GM12878 (cell line): ENCODE results near the gene ZNF878. TPM values are rescaled to one million over a fixed set of nuclear protein-coding genes. Genes with fewer than 3 reads are reported as not detected.

Experiments used
- BCL11A ChIP-seq: IDR thresholded peaks from 2 replicates; pipeline ENCODE4 v1.6.1; 2011; ENCODE audit warnings: low read depth, low read length
- BMI1 ChIP-seq: fragments of 450-650 bp; IDR thresholded peaks from 2 replicates; pipeline ENCODE4 v1.6.1; 2016; ENCODE audit warnings: mild to moderate bottlenecking, moderate library complexity, borderline replicate concordance
- CBFB ChIP-seq: IDR thresholded peaks from 2 replicates; pipeline ENCODE4 v1.6.1; 2016; ENCODE audit warnings: antibody characterized with exemption, low read depth
- CHD1 ChIP-seq: IDR thresholded peaks from 2 replicates; pipeline ENCODE4 v1.6.1; 2012; ENCODE audit warnings: low read depth, low read length, improper control_type of control experiment
- E2F8 ChIP-seq: fragments of 450-650 bp; IDR thresholded peaks from 2 replicates; pipeline ENCODE4 v1.6.1; 2018; ENCODE audit warnings: mild to moderate bottlenecking, low read depth, moderate library complexity; ENCODE audit not compliant: partially characterized antibody
- ESRRA ChIP-seq: IDR thresholded peaks from 2 replicates; pipeline ENCODE4 v1.6.1; 2012; ENCODE audit warnings: mild to moderate bottlenecking, low read length, improper control_type of control experiment
- FOXM1 ChIP-seq: IDR thresholded peaks from 2 replicates; pipeline ENCODE4 v1.6.1; 2012; ENCODE audit warnings: low read depth, mild to moderate bottlenecking, inconsistent platforms, low read length, moderate library complexity
- JUND ChIP-seq: IDR thresholded peaks from 2 replicates; pipeline ENCODE4 v1.6.1; 2012; ENCODE audit warnings: low read depth, mild to moderate bottlenecking, low read length, improper control_type of control experiment, moderate library complexity
- MEF2B ChIP-seq: fragments of 450-650 bp; IDR thresholded peaks from 2 replicates; pipeline ENCODE4 v1.6.1; 2018; ENCODE audit warnings: mild to moderate bottlenecking, moderate library complexity; ENCODE audit not compliant: partially characterized antibody, poor library complexity, severe bottlenecking
- NBN ChIP-seq: fragments of 450-650 bp; IDR thresholded peaks from 2 replicates; pipeline ENCODE4 v1.6.1; 2016
- NFXL1 ChIP-seq: fragments of 450-650 bp; IDR thresholded peaks from 2 replicates; pipeline ENCODE4 v1.6.1; 2017; ENCODE audit warnings: antibody characterized with exemption, mild to moderate bottlenecking, borderline replicate concordance
- NR2C1 ChIP-seq: fragments of 450-650 bp; IDR thresholded peaks from 2 replicates; pipeline ENCODE4 v1.6.1; 2017; ENCODE audit warnings: antibody characterized with exemption, mild to moderate bottlenecking, moderate library complexity
- NRF1 ChIP-seq: conservative IDR thresholded peaks from 2 replicates; pipeline ENCODE4 v1.6.1; 2011; ENCODE audit warnings: mild to moderate bottlenecking, low read depth, low read length, improper control_type of control experiment
- POLR2AphosphoS2 ChIP-seq: IDR thresholded peaks from 2 replicates; pipeline ENCODE4 v1.6.1; 2011; ENCODE audit warnings: low read depth, mild to moderate bottlenecking, low read length, improper control_type of control experiment, moderate library complexity
- REST ChIP-seq: IDR thresholded peaks from 2 replicates; pipeline ENCODE4 v1.6.1; 2012; ENCODE audit warnings: mild to moderate bottlenecking, low read depth, low read length
- SKIL ChIP-seq: fragments of 450-650 bp; IDR thresholded peaks from 2 replicates; pipeline ENCODE4 v1.6.1; 2017; ENCODE audit warnings: mild to moderate bottlenecking, low read depth, inconsistent platforms; ENCODE audit not compliant: poor library complexity, severe bottlenecking
- SMAD1 ChIP-seq: fragments of 450-650 bp; IDR thresholded peaks from 2 replicates; pipeline ENCODE4 v1.6.1; 2018; ENCODE audit warnings: mild to moderate bottlenecking, low read depth; ENCODE audit not compliant: partially characterized antibody
- ZBTB33 ChIP-seq: fragments of 450-650 bp; IDR thresholded peaks from 2 replicates; pipeline ENCODE4 v1.6.1; 2017; ENCODE audit warnings: mild to moderate bottlenecking
- ZNF217 ChIP-seq: fragments of 450-650 bp; IDR thresholded peaks from 2 replicates; pipeline ENCODE4 v1.6.1; 2017; ENCODE audit warnings: antibody characterized with exemption, mild to moderate bottlenecking
- ZNF24 ChIP-seq: fragments of 450-650 bp; IDR thresholded peaks from 2 replicates; pipeline ENCODE4 v1.6.1; 2017; ENCODE audit warnings: antibody characterized with exemption, mild to moderate bottlenecking
- polyA plus RNA-seq, 11 experiments: library from polyadenylated mRNA; depleted of rRNA in 4 of 11; unstranded in 6 of 11; stranded (reverse) in 5 of 11; fragments of >200 nt; fragmentation: Nextera tagmentation in 4 of 11; fragmentation: Illumina TruSeq in 1 of 11; extraction: Ambion mirVana in 4 of 11; extraction: Trizol in 1 of 11; gene quantifications; 1 replicate in 1 of 11; 2 replicates in 10 of 11; pipeline versions ENCODE4 v1.2.1 to v1.2.3, GENCODE V29; 2011 to 2016; ENCODE audit warnings: inconsistent platforms in 2 of 11, missing spikeins in 2 of 11, low read depth in 1 of 11
- total RNA-seq, 4 experiments: library from RNA; depleted of rRNA in 3 of 4; stranded (reverse); fragments of >200 nt in 3 of 4; fragmentation: Illumina TruSeq in 1 of 4; extraction: Trizol in 1 of 4; gene quantifications; 2 replicates each; pipeline versions ENCODE4 v1.2.1 to v1.2.3, GENCODE V29; 2013 to 2021

Gene ZNF878
- total and polyA plus RNA-seq, 10 of the 15 experiments (the other 5 are each of a cell fraction or from before 2014, with no cell fraction given): 0.24 to 1.3 (median 0.71) TPM

- TF ChIP-seq SKIL: peak; percentile 94
- peak; percentile 97 for TF ChIP-seq MEF2B
- peak; percentile 69 for TF ChIP-seq SMAD1
- peak; percentile 91 for TF ChIP-seq NBN
- TF ChIP-seq BMI1: peak; percentile 85
- no peak for TF ChIP-seq ESRRA
- TF ChIP-seq FOXM1: peak; percentile 67; the same call in 1 of the 2 replicates
- no peak for TF ChIP-seq REST
- no peak for TF ChIP-seq NFXL1
- TF ChIP-seq BCL11A: peak; percentile 43; the same call in 1 of the 2 replicates
- TF ChIP-seq ZNF24: peak; percentile 79
- TF ChIP-seq CBFB: peak; percentile 63; the same call in 1 of the 2 replicates
- TF ChIP-seq NRF1: no peak
- peak; percentile 22 for TF ChIP-seq E2F8
- TF ChIP-seq NR2C1: peak; percentile 91
- no peak for TF ChIP-seq ZBTB33
- TF ChIP-seq POLR2AphosphoS2: no peak
- peak; percentile 78; the same call in 1 of the 2 replicates for TF ChIP-seq ZNF217
- peak; percentile 77 for TF ChIP-seq JUND
- TF ChIP-seq CHD1: no peak
Measured at GRCh38 chr19:12000152-12000981, 52.4 kb downstream of the ZNF878 start (continued).
